ENCODE results near the gene ENTPD1. TPM values are rescaled to one million over a fixed set of nuclear protein-coding genes. Genes with fewer than 3 reads are reported as not detected.

The ENTPD1 gene
- 125 TPM for total RNA-seq (2013)
- polyA plus RNA-seq: 10 to 100 TPM; 62.2 to 71.1 (median 70.4) TPM
- polyA minus RNA-seq: 86.9 and 93.5 TPM in 2 replicates
- 10.1 to 174 (median 110) reads per million in 11 experiments for total RNA-seq

GRCh38 chr10:95756041-95756761, at the start of gene ENTPD1:
Gene ENTPD1, plus strand, starts transcription at chr10:95756163. Its CDS starts 77 bp downstream, at chr10:95756240.
- peak within 1 kb of the TSS; percentile 78 for H3K9ac ChIP-seq (ENCODE audit: insufficient read depth, low read length, poor library complexity, severe bottlenecking)
- peak within 1 kb of the TSS; percentile 84 to 99 for H3K4me3 Mint-ChIP-seq
- intact Hi-C loops (cut with micrococcal nuclease): loop anchor here (5.0 to 10.0 kb wide), 3 partner anchors 36 to 79 kb away; no protein-coding TSS in a partner anchor
- WGBS (ENCODE audit: insufficient coverage): 0% methylated on average over 4 of the region's 11 CpGs
- no peaks in the 10 kb centered on the region for H3K9me3 ChIP-seq (replicated peaks in 1 of 2; ENCODE audit: control insufficient read depth in 1 of 2, insufficient read depth in 1 of 2, low read length in 2 of 2)
- peaks cover 0 to 2% (median 2%) of the 10 kb centered on the region in 3 donors for H3K27me3 Mint-ChIP-seq (ENCODE audit: low read depth in 3 of 3)
- peak within 1 kb of the TSS; percentile 33 for H2AFZ ChIP-seq (ENCODE audit: insufficient read depth, low read depth, low read length, poor library complexity, severe bottlenecking)
- H4K20me1 ChIP-seq (ENCODE audit: insufficient read depth, low read length): no peaks in the 10 kb centered on the region
- peak within 1 kb of the TSS; percentile 61 to 99 (median 77) for H3K4me3 ChIP-seq (replicated peaks in 1 of 3; ENCODE audit: low read depth in 2 of 3, low read length in 3 of 3)
- no peaks in the 10 kb centered on the region for H3K27me3 ChIP-seq (ENCODE audit: control insufficient read depth in 2 of 2, insufficient read depth in 2 of 2, low read length in 2 of 2)
- H3K79me2 ChIP-seq (ENCODE audit: insufficient read depth, low read length): peaks cover 37% of the 10 kb centered on the region
- peak within 1 kb of the TSS; percentile 92 to 98 for H3K27ac ChIP-seq (ENCODE audit: low read depth in 1 of 2, low read length in 2 of 2)
- peak within 1 kb of the TSS; percentile 98 to 100 (median 99) for H3K27ac Mint-ChIP-seq
- peak within 1 kb of the TSS; percentile 80 for H3K4me2 ChIP-seq (replicated peaks; ENCODE audit: extremely low read depth, low read length, poor library complexity, severe bottlenecking)
- H3K36me3 ChIP-seq (replicated peaks in 1 of 2; ENCODE audit: control insufficient read depth in 1 of 2, insufficient read depth in 2 of 2, low read length in 2 of 2): no peaks in the 10 kb centered on the region
- peaks cover 56 to 57% of the 10 kb centered on the region in 2 donors for H3K4me1 ChIP-seq (ENCODE audit: control insufficient read depth in 1 of 2, insufficient read depth in 2 of 2, low read length in 2 of 2)
- peaks cover 0 to 4% (median 0%) of the 10 kb centered on the region in 7 donors for H3K9me3 Mint-ChIP-seq
- peak; percentile 70 to 80 (median 74) for DNase-seq
- peaks cover 16% of the 10 kb centered on the region in 2 donors for H3K36me3 Mint-ChIP-seq
- TF ChIP-seq CTCF (IDR thresholded peaks at IDR 0.05): no peak
- peaks cover 60% of the 10 kb centered on the region for H3K4me1 Mint-ChIP-seq

GRCh38 chr10:95706573-95706972, 49.4 kb upstream of the ENTPD1 start:
- Histone ChIP-seq H2AFZ (ENCODE audit: insufficient read depth, low read depth, low read length, poor library complexity, severe bottlenecking) (no peak overlapping the region), H3K36me3 (replicated peaks in 1 of 2; ENCODE audit: control insufficient read depth in 1 of 2, insufficient read depth in 2 of 2, low read length in 2 of 2) (no peaks in the 10 kb centered on the region), H3K27ac (ENCODE audit: low read depth in 1 of 2, low read length in 2 of 2) (no peak overlapping the region), H3K27me3 (ENCODE audit: control insufficient read depth in 2 of 2, insufficient read depth in 2 of 2, low read length in 2 of 2) (no peaks in the 10 kb centered on the region), H4K20me1 (ENCODE audit: insufficient read depth, low read length) (no peaks in the 10 kb centered on the region), H3K9me3 (replicated peaks in 1 of 2; ENCODE audit: control insufficient read depth in 1 of 2, insufficient read depth in 1 of 2, low read length in 2 of 2) (peaks cover 0 to 7% of the 10 kb centered on the region in 2 donors), H3K4me2 (replicated peaks; ENCODE audit: extremely low read depth, low read length, poor library complexity, severe bottlenecking) (no peak overlapping the region), H3K4me3 (replicated peaks in 1 of 3; ENCODE audit: low read depth in 2 of 3, low read length in 3 of 3) (no peak overlapping the region), H3K4me1 (ENCODE audit: control insufficient read depth in 1 of 2, insufficient read depth in 2 of 2, low read length in 2 of 2) (no peaks in the 10 kb centered on the region), H3K9ac (ENCODE audit: insufficient read depth, low read length, poor library complexity, severe bottlenecking) (no peak overlapping the region), H3K79me2 (ENCODE audit: insufficient read depth, low read length) (no peaks in the 10 kb centered on the region)
- H3K4me1 Mint-ChIP-seq: peaks cover 9% of the 10 kb centered on the region
- TF ChIP-seq CTCF (IDR thresholded peaks at IDR 0.05): no peak
- no peak overlapping the region for H3K4me3 Mint-ChIP-seq
- no peak for DNase-seq
- H3K36me3 Mint-ChIP-seq: peaks cover 11 to 16% of the 10 kb centered on the region in 2 donors
- intact Hi-C loops (cut with micrococcal nuclease): no loop called here
- 33% methylated on average over 3 of the region's 6 CpGs for whole genome bisulfite sequencing (ENCODE audit: insufficient coverage)
- peaks cover 0 to 1% (median 0%) of the 10 kb centered on the region in 3 donors for H3K27me3 Mint-ChIP-seq (ENCODE audit: low read depth in 3 of 3)
- no peak overlapping the region for H3K27ac Mint-ChIP-seq
- peaks cover 1 to 20% (median 6%) of the 10 kb centered on the region in 7 donors for H3K9me3 Mint-ChIP-seq

Measured in CD14-positive monocyte (primary cell).